ENCODE results near the gene ATP6V0E2.
"Not testable (repeated sequence)": the region's sequence is repeated elsewhere in the genome, so short reads cannot be mapped to it uniquely, and the experiment has no call there.

Gene ATP6V0E2

DNA sequence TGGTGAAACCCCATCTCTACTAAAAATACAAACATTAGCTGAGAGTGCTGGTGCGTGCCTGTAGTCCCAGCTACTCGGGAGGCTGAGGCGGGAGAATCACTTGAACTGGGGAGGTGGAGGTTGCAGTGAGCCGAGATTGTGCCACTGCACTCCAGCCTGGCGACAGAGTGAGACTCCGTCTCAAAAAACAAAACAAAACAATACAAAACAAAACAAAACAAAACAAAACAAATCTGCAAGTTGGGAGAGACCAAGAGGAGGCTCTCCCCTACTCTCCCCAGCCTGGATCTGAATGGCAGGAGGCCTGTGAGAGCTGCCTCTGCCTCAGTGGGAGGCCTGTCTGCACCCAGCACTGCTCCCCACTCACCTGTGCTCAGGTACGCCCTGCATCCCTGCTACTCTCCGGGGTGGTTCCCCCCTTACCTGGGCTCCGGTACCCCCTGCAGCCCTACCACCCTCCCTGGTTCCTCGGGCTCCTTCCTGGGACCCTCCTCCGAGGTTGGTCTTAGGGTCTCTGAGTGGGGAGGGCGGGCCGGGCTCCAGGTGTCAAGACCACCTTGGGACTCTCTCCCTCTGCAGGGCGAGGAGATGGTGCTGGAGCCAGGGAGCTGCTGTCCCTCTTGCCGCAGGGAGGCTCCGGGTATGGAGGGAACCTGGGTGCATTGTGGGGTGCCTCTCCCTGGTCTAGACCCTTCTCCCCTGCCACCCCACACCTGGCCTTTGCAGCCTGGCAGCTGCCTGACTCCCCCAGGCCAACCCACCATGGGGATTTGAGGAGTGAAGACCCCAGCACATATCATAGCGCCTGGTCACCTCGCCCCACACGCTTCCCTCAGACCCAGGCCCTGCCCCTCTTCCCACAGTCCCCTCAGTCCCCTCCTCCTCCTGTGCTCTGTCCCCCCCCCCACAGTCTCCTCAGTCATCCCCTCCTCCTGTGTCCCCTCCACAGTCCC is 45.1 kb upstream of the ATP6V0E2 start:
- no peak overlapping the region for H3K27ac ChIP-seq (replicated peaks; ENCODE audit: low read length)
- H3K4ac ChIP-seq (ENCODE audit: low read length), result no peak overlapping the region
- no CpG with 5 or more reads among the region's 19 CpGs for WGBS, 2 donors (ENCODE audit: extremely low coverage in 2 of 2, insufficient read length in 2 of 2, insufficient replicate concordance in 1 of 2)

DNA sequence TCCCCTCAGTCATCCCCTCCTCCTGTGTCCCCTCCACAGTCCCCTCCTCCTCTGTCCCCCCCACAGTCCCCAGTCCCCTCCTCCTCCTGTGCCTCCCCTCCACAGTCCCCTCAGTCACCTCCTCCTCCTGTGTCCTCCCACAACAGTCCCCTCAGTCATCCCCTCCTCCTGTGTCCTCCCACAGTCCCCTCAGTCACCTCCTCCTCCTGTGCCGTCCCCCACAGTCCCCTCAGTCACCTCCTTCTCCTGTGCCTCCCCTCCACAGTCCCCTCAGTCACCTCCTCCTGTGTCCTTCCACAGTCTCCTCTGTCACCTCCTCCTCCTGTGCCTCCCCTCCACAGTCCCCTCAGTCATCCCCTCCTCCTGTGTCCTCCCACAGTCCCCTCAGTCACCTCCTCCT is 43.2 kb upstream of the ATP6V0E2 start:
- WGBS, 2 donors (ENCODE audit: extremely low coverage in 2 of 2, insufficient read length in 2 of 2, insufficient replicate concordance in 1 of 2), result no CpG with 5 or more reads among the region's 1 CpG
- not testable (repeated sequence) for H2BK120ac ChIP-seq (ENCODE audit: low read depth, low read length); DNase-seq (ENCODE audit: low spot score)

More for the DNA sequence above, 45.1 kb upstream of the ATP6V0E2 start:
- Histone ChIP-seq H2AK5ac (ENCODE audit: low read depth, low read length) (peak overlapping the region; percentile 76), H3K18ac (ENCODE audit: low read length) (peak overlapping the region; percentile 52), H2AFZ (ENCODE audit: low read length) (no peak overlapping the region), H2BK15ac (ENCODE audit: low read length) (peak overlapping the region; percentile 45), H4K8ac (ENCODE audit: low read depth, low read length) (peak overlapping the region; percentile 65), H4K91ac (ENCODE audit: low read depth, low read length, poor library complexity) (no peak overlapping the region), H3K79me1 (ENCODE audit: low read depth, low read length) (peaks cover 4% of the 10 kb centered on the region), H3K4me2 (ENCODE audit: insufficient read depth, low read length, poor library complexity, severe bottlenecking) (no peak overlapping the region), H3K9ac (ENCODE audit: low read depth, low read length, poor library complexity) (no peak overlapping the region), H3K23ac (ENCODE audit: low read depth, low read length, poor library complexity) (no peak overlapping the region), H2BK12ac (ENCODE audit: low read length) (no peak overlapping the region), H2BK5ac (ENCODE audit: low read length) (no peak overlapping the region), H2BK120ac (ENCODE audit: low read depth, low read length) (no peak overlapping the region), H3K4me1 (ENCODE audit: control insufficient read depth in 2 of 2, insufficient read depth in 1 of 2, low read depth in 1 of 2, low read length in 2 of 2) (peaks cover 0 to 10% of the 10 kb centered on the region in 2 donors), H3K27me3 (ENCODE audit: control insufficient read depth in 3 of 3, insufficient read depth in 3 of 3, low read depth in 1 of 3, low read length in 3 of 3) (peaks cover 0 to 18% (median 0%) of the 10 kb centered on the region in 3 experiments), H3K14ac (ENCODE audit: low read length) (peak overlapping the region; percentile 63), H3K9me3 (replicated peaks in 1 of 2; ENCODE audit: control insufficient read depth in 2 of 2, insufficient read depth in 1 of 2, low read depth in 1 of 2, low read length in 2 of 2) (peaks cover 0 to 7% of the 10 kb centered on the region in 2 donors), H3K4me3 (ENCODE audit: low read length in 2 of 2) (no peak overlapping the region), H3K36me3 (replicated peaks in 1 of 2; ENCODE audit: control insufficient read depth in 2 of 2, insufficient read depth in 2 of 2, low read length in 2 of 2) (no peaks in the 10 kb centered on the region)
- no peak for DNase-seq (ENCODE audit: low spot score)

DNA sequence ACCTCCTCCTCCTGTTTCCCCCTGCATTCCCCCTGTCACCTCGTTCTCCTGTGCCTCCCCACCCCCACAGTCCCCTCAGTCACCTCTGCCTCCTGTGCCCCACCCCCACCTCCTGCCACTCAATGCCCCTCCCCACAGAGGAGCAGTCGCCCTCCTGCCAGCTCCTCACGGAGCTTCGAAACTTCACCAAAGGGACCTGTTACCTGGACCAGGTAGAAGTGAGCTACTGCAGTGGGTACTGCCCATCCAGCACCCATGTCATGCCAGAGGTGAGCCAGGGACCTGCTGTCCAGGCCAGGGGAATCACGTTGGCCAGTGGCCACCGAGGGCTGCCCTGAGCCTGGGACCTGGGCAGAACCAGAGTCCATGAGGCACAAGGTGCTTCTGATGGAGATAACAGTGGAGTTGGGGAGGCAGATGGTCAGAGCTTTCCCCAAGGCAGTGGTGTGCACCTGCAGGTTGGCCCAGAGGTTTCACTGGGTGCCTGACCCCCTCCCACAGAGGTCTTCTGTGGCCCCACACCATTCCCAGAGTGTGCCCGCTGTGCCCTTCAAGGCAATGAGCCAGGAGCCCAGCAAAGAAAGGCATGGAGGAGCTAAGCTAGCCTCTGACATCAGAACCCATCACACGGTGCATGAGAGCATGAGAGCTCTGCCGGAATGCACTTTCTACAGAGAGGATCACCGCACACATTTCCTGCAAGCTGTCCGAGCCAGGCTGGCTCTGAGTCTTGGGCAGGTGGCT is 42.6 kb upstream of the ATP6V0E2 start:
- Histone ChIP-seq H4K8ac (ENCODE audit: low read depth, low read length) (no peak overlapping the region), H2BK5ac (ENCODE audit: low read length) (no peak overlapping the region), H3K9ac (ENCODE audit: low read depth, low read length, poor library complexity) (no peak overlapping the region), H4K91ac (ENCODE audit: low read depth, low read length, poor library complexity) (no peak overlapping the region), H3K18ac (ENCODE audit: low read length) (peak overlapping the region; percentile 85), H2BK120ac (ENCODE audit: low read depth, low read length) (no peak overlapping the region), H3K27ac (replicated peaks; ENCODE audit: low read length) (no peak overlapping the region), H3K9me3 (replicated peaks in 1 of 2; ENCODE audit: control insufficient read depth in 2 of 2, insufficient read depth in 1 of 2, low read depth in 1 of 2, low read length in 2 of 2) (no peaks in the 10 kb centered on the region), H2BK15ac (ENCODE audit: low read length) (peak overlapping the region; percentile 1), H3K4me1 (ENCODE audit: control insufficient read depth in 2 of 2, insufficient read depth in 1 of 2, low read depth in 1 of 2, low read length in 2 of 2) (peaks cover 0 to 10% of the 10 kb centered on the region in 2 donors), H3K4me3 (ENCODE audit: low read length in 2 of 2) (peak overlapping the region in 1 of 2 donors; percentile 53), H3K4ac (ENCODE audit: low read length) (no peak overlapping the region), H3K4me2 (ENCODE audit: insufficient read depth, low read length, poor library complexity, severe bottlenecking) (no peak overlapping the region), H2BK12ac (ENCODE audit: low read length) (no peak overlapping the region), H2AFZ (ENCODE audit: low read length) (peak overlapping the region; percentile 27), H3K23ac (ENCODE audit: low read depth, low read length, poor library complexity) (no peak overlapping the region), H3K27me3 (ENCODE audit: control insufficient read depth in 3 of 3, insufficient read depth in 3 of 3, low read depth in 1 of 3, low read length in 3 of 3) (peaks cover 0 to 37% (median 3%) of the 10 kb centered on the region in 3 experiments), H3K79me1 (ENCODE audit: low read depth, low read length) (peaks cover 2% of the 10 kb centered on the region), H3K36me3 (replicated peaks in 1 of 2; ENCODE audit: control insufficient read depth in 2 of 2, insufficient read depth in 2 of 2, low read length in 2 of 2) (no peaks in the 10 kb centered on the region), H3K14ac (ENCODE audit: low read length) (no peak overlapping the region), H2AK5ac (ENCODE audit: low read depth, low read length) (no peak overlapping the region)
- WGBS, 2 donors (ENCODE audit: extremely low coverage in 2 of 2, insufficient read length in 2 of 2, insufficient replicate concordance in 1 of 2), result no CpG with 5 or more reads among the region's 11 CpGs
- DNase-seq (ENCODE audit: low spot score), result no peak

More for the DNA sequence above, 43.2 kb upstream of the ATP6V0E2 start:
- H2AK5ac ChIP-seq (ENCODE audit: low read depth, low read length); H2BK12ac ChIP-seq (ENCODE audit: low read length); H3K18ac ChIP-seq (ENCODE audit: low read length); H3K79me1 ChIP-seq (ENCODE audit: low read depth, low read length); H3K4ac ChIP-seq (ENCODE audit: low read length); H3K4me2 ChIP-seq (ENCODE audit: insufficient read depth, low read length, poor library complexity, severe bottlenecking); H2BK5ac ChIP-seq (ENCODE audit: low read length); H2BK15ac ChIP-seq (ENCODE audit: low read length); H3K36me3 ChIP-seq (replicated peaks in 1 of 2; ENCODE audit: control insufficient read depth in 2 of 2, insufficient read depth in 2 of 2, low read length in 2 of 2); H3K9me3 ChIP-seq (replicated peaks in 1 of 2; ENCODE audit: control insufficient read depth in 2 of 2, insufficient read depth in 1 of 2, low read depth in 1 of 2, low read length in 2 of 2); H4K91ac ChIP-seq (ENCODE audit: low read depth, low read length, poor library complexity); H3K14ac ChIP-seq (ENCODE audit: low read length); H3K23ac ChIP-seq (ENCODE audit: low read depth, low read length, poor library complexity); H2AFZ ChIP-seq (ENCODE audit: low read length); H4K8ac ChIP-seq (ENCODE audit: low read depth, low read length); H3K27ac ChIP-seq (replicated peaks; ENCODE audit: low read length); H3K9ac ChIP-seq (ENCODE audit: low read depth, low read length, poor library complexity): not testable (repeated sequence)
- H3K4me3 ChIP-seq (ENCODE audit: low read length in 2 of 2), result peak overlapping the region in 1 of 2 donors; percentile 53
- peaks cover 0 to 10% of the 10 kb centered on the region in 2 donors for H3K4me1 ChIP-seq (ENCODE audit: control insufficient read depth in 2 of 2, insufficient read depth in 1 of 2, low read depth in 1 of 2, low read length in 2 of 2)
- peaks cover 0 to 33% (median 3%) of the 10 kb centered on the region in 3 experiments for H3K27me3 ChIP-seq (ENCODE audit: control insufficient read depth in 3 of 3, insufficient read depth in 3 of 3, low read depth in 1 of 3, low read length in 3 of 3)
